GM12872 (cell line): Measurements from ENCODE around the gene RBKS.
A peak's percentile ranks its signal among the peaks of the same experiment; 100 is the strongest.

ENCODE experiments used
- CTCF ChIP-seq: IDR thresholded peaks from 3 replicates; pipeline ENCODE4 v1.5.1; 2011; ENCODE audit warnings: low read depth, mild to moderate bottlenecking, low read length, moderate library complexity; ENCODE audit not compliant: insufficient read depth

Gene RBKS

DNA sequence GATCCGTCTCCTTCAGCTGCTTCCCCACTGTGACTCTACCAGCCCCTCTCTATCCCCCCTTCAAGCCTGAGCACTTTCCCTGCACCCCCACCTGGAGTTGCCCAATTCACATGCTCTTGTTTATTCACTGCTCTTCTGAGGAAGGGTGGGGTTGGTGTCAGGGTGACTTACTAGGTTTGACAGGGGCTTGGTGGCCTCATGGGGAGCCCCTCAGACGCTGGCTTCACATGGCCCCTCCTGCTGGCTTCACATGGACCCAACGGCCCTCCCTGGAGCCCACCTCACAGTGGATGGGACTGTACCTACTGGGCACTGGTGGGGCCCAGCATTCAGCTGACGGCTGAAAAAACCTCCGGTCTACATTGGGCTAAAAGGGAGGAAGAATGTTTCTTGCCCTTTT lies 135.4 kb downstream of the RBKS start:
- TF ChIP-seq CTCF, result no peak

- TF ChIP-seq CTCF, result peak; percentile 85
Observed at GRCh38 chr2:27754138-27754588, 136.0 kb downstream of the RBKS start.

- TF ChIP-seq CTCF, result no peak
Observed at GRCh38 chr2:27752551-27753237, 137.5 kb downstream of the RBKS start.

DNA sequence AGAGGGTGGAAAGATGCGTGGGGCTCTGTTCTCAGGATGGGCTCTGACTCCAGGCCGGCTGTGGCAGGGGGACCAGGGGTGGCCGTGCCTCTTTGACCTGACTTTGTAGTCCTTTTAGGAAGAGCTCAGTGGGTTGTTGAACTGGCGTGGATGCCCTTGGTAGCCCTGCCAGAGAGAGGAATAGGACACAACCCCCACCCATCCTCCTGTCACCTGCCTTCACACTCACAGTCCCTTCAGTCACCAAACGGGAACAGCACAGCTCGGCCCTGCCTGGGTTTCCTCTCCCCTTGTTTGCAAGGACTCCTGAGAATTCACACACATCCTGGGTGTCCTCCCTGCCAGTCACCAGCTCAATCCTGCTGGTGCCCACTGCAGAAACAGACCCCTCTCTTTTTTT lies 138.8 kb downstream of the RBKS start:
- TF ChIP-seq CTCF, result no peak

DNA sequence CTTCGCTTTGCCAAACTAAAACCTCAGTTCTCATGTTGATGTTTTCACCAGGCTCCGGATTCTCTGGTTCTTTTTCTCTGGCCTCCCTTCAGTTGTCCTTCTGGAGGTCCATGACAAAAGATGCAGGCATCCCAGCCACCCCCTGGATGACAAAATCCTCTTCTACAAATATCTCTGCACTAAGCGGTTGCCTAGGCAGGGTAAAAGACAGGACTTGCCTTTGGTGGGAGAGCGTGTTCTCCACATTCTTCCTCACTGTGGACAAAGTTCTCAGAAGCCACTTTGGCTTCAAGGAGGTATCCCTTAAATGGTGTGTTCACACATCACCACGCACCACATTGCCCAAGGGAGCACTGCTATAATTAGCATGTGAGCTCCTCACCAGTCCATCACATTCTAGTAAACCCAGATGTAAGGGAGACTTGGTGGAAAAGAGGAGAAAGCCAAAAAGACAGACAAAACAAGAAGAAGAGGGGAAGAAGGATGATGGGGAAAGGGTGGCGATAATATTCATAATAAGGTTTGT lies 142.3 kb downstream of the RBKS start:
- TF ChIP-seq CTCF, result no peak

GRCh38 chr2:27746325-27746724 lies 143.9 kb downstream of the RBKS start:
- TF ChIP-seq CTCF, result no peak

DNA sequence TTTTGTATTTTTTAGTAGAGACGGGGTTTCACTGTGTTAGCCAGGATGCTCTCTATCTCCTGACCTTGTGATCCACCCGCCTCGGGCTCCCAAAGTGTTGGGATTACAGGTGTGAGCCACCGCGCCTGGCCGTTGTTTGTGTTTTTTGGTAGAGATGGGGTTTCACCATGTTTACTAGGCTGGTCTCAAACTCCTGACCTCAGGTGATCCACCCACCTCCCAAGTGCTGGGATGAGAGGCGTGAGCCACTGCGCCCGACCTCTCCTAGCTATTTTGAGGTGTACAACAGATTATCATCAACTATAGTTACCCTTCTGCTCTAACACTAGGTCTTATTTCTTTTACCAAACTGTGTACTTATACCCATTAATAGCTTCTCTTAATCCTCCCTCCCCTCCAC lies 147.6 kb downstream of the RBKS start:
- TF ChIP-seq CTCF, result no peak
